H9 (cell line): ENCODE results near the gene PLCZ1. TPM values are rescaled to one million over a fixed set of nuclear protein-coding genes. Genes with fewer than 3 reads are reported as not detected.

Experiments used
- DNase-seq: peaks from one replicate; pipeline ENCODE4 v3.0.0-alpha.2; 2017
- H2AFZ ChIP-seq: one replicate; pipeline ENCODE4 v1.6.1; 2013; ENCODE audit warnings: mild to moderate bottlenecking, low read length, control low read depth, moderate library complexity
- H2AK5ac ChIP-seq: 2 replicates; pipeline ENCODE4 v1.6.1; 2013; ENCODE audit warnings: low read length, control low read depth, mixed read lengths; ENCODE audit not compliant: insufficient read length
- H2BK120ac ChIP-seq: one replicate; pipeline ENCODE4 v1.6.1; 2013; ENCODE audit warnings: low read depth, mild to moderate bottlenecking, low read length, control low read depth, inconsistent platforms; ENCODE audit not compliant: poor library complexity, severe bottlenecking
- H2BK12ac ChIP-seq: 2 replicates; pipeline ENCODE4 v1.6.1; 2013; ENCODE audit warnings: low read length, control low read depth, mixed read lengths, low read depth; ENCODE audit not compliant: insufficient read length
- H2BK15ac ChIP-seq: 2 replicates; pipeline ENCODE4 v1.6.1; 2013; ENCODE audit warnings: low read depth, low read length, control low read depth
- H2BK20ac ChIP-seq: one replicate; pipeline ENCODE4 v1.6.1; 2013; ENCODE audit warnings: low read depth, mild to moderate bottlenecking, low read length, control low read depth, inconsistent platforms; ENCODE audit not compliant: poor library complexity, severe bottlenecking
- H2BK5ac ChIP-seq: 2 replicates; pipeline ENCODE4 v1.6.1; 2013; ENCODE audit warnings: low read length, control low read depth, mixed read lengths; ENCODE audit not compliant: insufficient read length
- H3K14ac ChIP-seq: 2 replicates; pipeline ENCODE4 v1.6.1; 2013; ENCODE audit warnings: low read length, control low read depth; ENCODE audit not compliant: insufficient read depth
- H3K18ac ChIP-seq: 2 replicates; pipeline ENCODE4 v1.6.1; 2013; ENCODE audit warnings: low read depth, mild to moderate bottlenecking, mixed read lengths, low read length, control low read depth; ENCODE audit not compliant: insufficient read length
- H3K23ac ChIP-seq: 2 replicates; pipeline ENCODE4 v1.6.1; 2013; ENCODE audit warnings: low read length, control low read depth, mixed read lengths, low read depth; ENCODE audit not compliant: insufficient read length
- H3K23me2 ChIP-seq: 2 replicates; pipeline ENCODE4 v1.6.1; 2013; ENCODE audit warnings: low read depth, mild to moderate bottlenecking, mixed read lengths, low read length, control low read depth; ENCODE audit not compliant: insufficient read length, poor library complexity, severe bottlenecking
- H3K27ac ChIP-seq: 2 replicates; pipeline ENCODE4 v1.5.1; 2013; ENCODE audit warnings: low read length, control low read depth, mixed read lengths, low read depth; ENCODE audit not compliant: insufficient read length
- H3K27me3 ChIP-seq: 2 replicates; pipeline ENCODE4 v1.6.1; 2013; ENCODE audit warnings: low read length, control low read depth, inconsistent platforms; ENCODE audit not compliant: insufficient read depth
- H3K4ac ChIP-seq: 2 replicates; pipeline ENCODE4 v1.6.1; 2013; ENCODE audit warnings: low read depth, mild to moderate bottlenecking, control low read depth, inconsistent platforms, low read length, moderate library complexity
- H3K4me1 ChIP-seq: 2 replicates; pipeline ENCODE4 v1.6.1; 2013; ENCODE audit warnings: low read length, control low read depth, inconsistent platforms; ENCODE audit not compliant: insufficient read depth
- H3K4me2 ChIP-seq: 2 replicates; pipeline ENCODE4 v1.6.1; 2013; ENCODE audit warnings: low read length, control low read depth, mixed read lengths; ENCODE audit not compliant: insufficient read length, insufficient read depth
- H3K56ac ChIP-seq: 2 replicates; pipeline ENCODE4 v1.6.1; 2013; ENCODE audit warnings: low read depth, mild to moderate bottlenecking, mixed read lengths, low read length, control low read depth; ENCODE audit not compliant: insufficient read length
- H3K79me1 ChIP-seq: 2 replicates; pipeline ENCODE4 v1.6.1; 2013; ENCODE audit warnings: low read depth, mild to moderate bottlenecking, moderate library complexity, low read length, control low read depth, inconsistent platforms; ENCODE audit not compliant: insufficient read depth, poor library complexity, severe bottlenecking
- H3K79me2 ChIP-seq: 2 replicates; pipeline ENCODE4 v1.6.1; 2013; ENCODE audit warnings: low read length, control low read depth, inconsistent platforms; ENCODE audit not compliant: insufficient read depth
- H3K9ac ChIP-seq: 2 replicates; pipeline ENCODE4 v1.6.1; 2013; ENCODE audit warnings: low read length, control low read depth, mixed read lengths; ENCODE audit not compliant: insufficient read length; ENCODE audit errors: extremely low read depth
- H3K9me3 ChIP-seq: one replicate; pipeline ENCODE4 v1.6.1; 2013; ENCODE audit warnings: low read depth, low read length, inconsistent platforms; ENCODE audit not compliant: control insufficient read depth
- H3T11ph ChIP-seq: one replicate; pipeline ENCODE4 v1.6.1; 2013; ENCODE audit warnings: mild to moderate bottlenecking, low read length, control low read depth, inconsistent platforms
- H4K20me1 ChIP-seq: one replicate; pipeline ENCODE4 v1.6.1; 2013; ENCODE audit not compliant: control insufficient read depth, insufficient read length, insufficient read depth
- H4K5ac ChIP-seq: 2 replicates; pipeline ENCODE4 v1.6.1; 2013; ENCODE audit warnings: low read depth, mild to moderate bottlenecking, mixed read lengths, low read length, control low read depth; ENCODE audit not compliant: insufficient read length
- H4K8ac ChIP-seq: replicated peaks from 2 replicates; pipeline ENCODE4 v1.6.1; 2013; ENCODE audit warnings: low read length, control low read depth, mixed read lengths, low read depth; ENCODE audit not compliant: insufficient read length
- H4K91ac ChIP-seq: 2 replicates; pipeline ENCODE4 v1.6.1; 2013; ENCODE audit warnings: low read depth, mild to moderate bottlenecking, moderate library complexity, mixed read lengths, low read length, control low read depth; ENCODE audit not compliant: insufficient read length
- H3K27ac Mint-ChIP-seq, 3 experiments: 2 replicates in 2 of 3; 3 replicates in 1 of 3; pipeline ENCODE4 v1.8.0; 2020 to 2021; ENCODE audit warnings: mixed read lengths in 3 of 3, mild to moderate bottlenecking in 1 of 3, moderate library complexity in 1 of 3
- H3K27me3 Mint-ChIP-seq: 2 replicates; pipeline ENCODE4 v1.8.0; 2021; ENCODE audit warnings: low read depth, mild to moderate bottlenecking, moderate library complexity, mixed read lengths
- H3K36me3 Mint-ChIP-seq, 3 experiments: 2 replicates in 2 of 3; 3 replicates in 1 of 3; pipeline ENCODE4 v1.8.0; 2020 to 2021; ENCODE audit warnings: low read depth in 3 of 3, mixed read lengths in 3 of 3; ENCODE audit not compliant: insufficient read depth in 1 of 3
- H3K4me1 Mint-ChIP-seq, 2 experiments: 2 replicates each; pipeline ENCODE4 v1.8.0; 2020; ENCODE audit warnings: mixed read lengths in 2 of 2
- H3K4me3 Mint-ChIP-seq, 2 experiments: 2 replicates in 1 of 2; 3 replicates in 1 of 2; pipeline ENCODE4 v1.8.0; 2020 to 2021; ENCODE audit warnings: mild to moderate bottlenecking in 2 of 2, mixed read lengths in 2 of 2, moderate library complexity in 1 of 2
- H3K9me3 Mint-ChIP-seq, 2 experiments: 2 replicates in 1 of 2; 3 replicates in 1 of 2; pipeline ENCODE4 v1.8.0; 2020; ENCODE audit warnings: mild to moderate bottlenecking in 2 of 2, mixed read lengths in 2 of 2, moderate library complexity in 1 of 2
- CTCF ChIP-seq: fragments of 200-600 bp; sonication (generic); conservative IDR thresholded peaks from 3 replicates; pipeline ENCODE4 v1.8.0; 2021; ENCODE audit warnings: antibody characterized with exemption, mild to moderate bottlenecking
- WGBS: extraction: QIAGEN DNeasy Blood & Tissue Kit; methylation state at CpG from one replicate; pipeline ENCODE4 v1.1.7; 2013; ENCODE audit warnings: missing lambda C conversion rate, low lambda C conversion rate, mixed read lengths; ENCODE audit not compliant: insufficient read length; ENCODE audit errors: extremely low coverage; 5-methylcytosine and 5-hydroxymethylcytosine counted together
- total RNA-seq: library from RNA; stranded (reverse); gene quantifications from 2 replicates; pipeline ENCODE4 v1.2.1, GENCODE V29; 2021

Gene PLCZ1
- total RNA-seq, 1 experiment from 2014 or later = not detected

GRCh38 chr12:18703321-18703720 lies 34.5 kb downstream of the PLCZ1 start:
- Histone ChIP-seq H3K56ac (no peak overlapping the region), H2BK12ac (no peak overlapping the region), H3K4me1 (no peaks in the 10 kb centered on the region), H3K23me2 (no peaks in the 10 kb centered on the region), H3K27me3 (no peaks in the 10 kb centered on the region), H4K91ac (no peak overlapping the region), H3K27ac (no peak overlapping the region), H3K9ac (no peak overlapping the region), H3K79me2 (no peaks in the 10 kb centered on the region), H4K5ac (no peak overlapping the region), H3K4me2 (no peak overlapping the region), H2BK120ac (no peak overlapping the region), H4K8ac (no peak overlapping the region), H3K9me3 (no peaks in the 10 kb centered on the region), H2BK5ac (no peak overlapping the region), H2AK5ac (no peak overlapping the region), H3K79me1 (no peaks in the 10 kb centered on the region), H2BK15ac (no peak overlapping the region), H3K4ac (no peak overlapping the region), H3T11ph (no peak overlapping the region), H3K14ac (no peak overlapping the region), H4K20me1 (no peaks in the 10 kb centered on the region), H3K23ac (no peak overlapping the region), H3K18ac (no peak overlapping the region), H2BK20ac (no peak overlapping the region), H2AFZ (no peak overlapping the region)
- Mint-ChIP-seq H3K27me3 (no peaks in the 10 kb centered on the region), H3K9me3 (peaks cover 4 to 11% of the 10 kb centered on the region in 2 experiments; a peak in 4 of 5 replicates), H3K27ac (no peak overlapping the region), H3K4me3 (no peak overlapping the region), H3K4me1 (peaks cover 4% of the 10 kb centered on the region in 2 experiments), H3K36me3 (peaks cover 3 to 6% (median 4%) of the 10 kb centered on the region in 3 experiments; a peak in 4 of 7 replicates)
- WGBS = no CpG with 5 or more reads among the region's 2 CpGs
- no peak for TF ChIP-seq CTCF
- DNase-seq = no peak
